GM21423 (cell line): ENCODE results near the gene ARPP19.
"Not testable (repeated sequence)": the region's sequence is repeated elsewhere in the genome, so short reads cannot be mapped to it uniquely, and the experiment has no call there.

Source experiments
- ATAC-seq: cut with Tn5 transposase; IDR thresholded peaks from one replicate; pipeline ENCODE4 v1.9.1; 2021; ENCODE audit warnings: mild to moderate bottlenecking, moderate library complexity; ENCODE audit not compliant: unreplicated experiment

ARPP19 gene

DNA sequence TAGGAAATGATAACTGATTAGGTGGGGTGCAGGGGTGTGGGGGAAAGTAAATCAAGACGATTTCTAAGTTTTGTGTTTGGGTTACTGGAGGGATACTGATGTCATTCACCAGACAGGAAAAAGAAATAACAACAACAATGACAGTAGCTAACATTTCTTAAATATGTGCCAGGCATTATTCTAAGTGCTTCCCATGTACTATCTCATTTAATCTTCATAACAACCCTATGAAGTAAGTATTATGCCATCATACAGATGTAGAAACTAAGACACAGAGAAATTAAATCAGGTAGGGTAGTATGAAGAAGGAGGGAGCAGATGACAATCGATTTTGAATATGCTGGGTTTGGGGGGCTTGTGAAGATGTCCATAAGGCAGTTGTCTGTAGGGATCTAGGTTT is 53.5 kb downstream of the ARPP19 start:
- no peak for ATAC-seq

GRCh38 chr15:52514482-52514881 is 54.3 kb downstream of the ARPP19 start:
- no peak for ATAC-seq

DNA sequence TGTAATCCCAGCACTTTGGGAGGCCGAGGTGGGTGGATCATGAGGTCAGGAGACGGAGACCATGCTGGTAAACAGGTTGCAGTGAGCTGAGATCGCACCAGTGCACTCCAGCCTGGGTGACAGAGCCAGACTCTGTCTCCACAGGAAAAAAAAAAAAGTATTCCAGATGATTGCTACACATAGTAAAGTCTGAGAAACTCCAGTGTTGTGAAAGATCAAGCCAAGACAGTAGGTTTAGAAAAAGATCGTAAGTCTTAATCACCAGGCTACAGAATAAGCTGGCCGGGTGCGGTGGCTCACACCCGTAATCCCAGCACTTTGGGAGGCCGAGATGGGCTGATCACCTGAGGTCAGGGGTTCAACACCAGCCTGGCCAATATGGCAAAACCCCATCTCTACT is 56.0 kb downstream of the ARPP19 start:
- not testable (repeated sequence) for ATAC-seq

DNA sequence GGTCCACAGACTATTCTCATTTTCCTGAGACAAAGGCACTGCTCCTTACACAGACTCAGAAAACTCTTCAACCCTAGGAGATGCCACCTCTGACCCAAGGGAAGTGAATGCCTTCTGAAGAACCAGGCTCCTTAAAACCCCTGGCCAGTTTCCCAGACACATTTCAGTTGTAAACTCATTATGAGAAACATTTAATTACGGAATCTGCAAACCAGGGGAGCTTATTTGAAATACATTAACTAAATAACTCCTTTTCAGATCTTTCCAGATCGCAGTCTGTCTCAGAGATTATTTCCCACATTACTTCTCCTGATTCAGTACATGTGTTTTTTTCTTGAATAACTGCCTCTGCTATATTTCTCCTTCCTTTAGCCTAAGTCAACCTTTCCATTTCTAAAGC is 57.7 kb downstream of the ARPP19 start:
- no peak for ATAC-seq

GRCh38 chr15:52509500-52510245 is 59.2 kb downstream of the ARPP19 start:
- no peak for ATAC-seq

DNA sequence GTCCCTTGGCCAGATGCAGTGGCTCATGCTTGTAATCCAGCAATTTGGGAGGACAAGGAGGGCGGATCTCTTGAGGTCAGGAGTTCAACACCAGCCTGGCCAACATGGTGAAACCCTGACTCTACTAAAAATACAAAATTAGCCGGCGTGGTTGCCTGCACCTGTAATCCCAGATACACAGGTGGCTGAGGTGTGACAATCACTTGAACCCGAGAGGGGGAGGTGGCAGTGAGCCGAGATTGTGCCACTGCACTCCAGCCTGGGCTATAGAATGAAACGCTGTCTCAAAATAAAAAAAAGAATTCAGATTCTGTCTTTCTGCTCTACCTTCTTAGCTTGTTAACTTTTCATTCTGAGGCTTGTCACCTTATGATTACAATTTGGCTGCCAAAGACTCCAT is 62.3 kb downstream of the ARPP19 start:
- no peak for ATAC-seq

DNA sequence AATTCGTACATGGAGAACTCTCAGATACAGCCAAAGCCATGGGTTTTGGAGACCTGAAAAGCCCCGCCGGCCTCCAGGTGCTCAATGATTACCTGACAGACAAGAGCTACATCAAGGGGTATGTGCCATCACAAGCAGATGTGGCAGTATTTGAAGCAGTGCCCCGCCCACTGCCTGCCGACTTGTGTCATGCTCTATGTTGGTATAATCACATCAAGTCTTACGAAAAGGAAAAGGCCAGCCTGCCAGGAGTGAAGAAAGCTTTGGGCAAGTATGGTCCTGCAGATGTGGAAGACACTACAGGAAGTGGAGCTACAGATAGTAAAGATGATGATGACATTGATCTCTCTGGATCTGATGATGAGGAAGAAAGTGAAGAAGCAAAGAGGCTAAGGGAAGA is 63.7 kb downstream of the ARPP19 start:
- ATAC-seq: no peak

- peak; percentile 90 for ATAC-seq
Observed at GRCh38 chr15:52503788-52504496, 64.9 kb downstream of the ARPP19 start.

- no peak for ATAC-seq
Observed at GRCh38 chr15:52502608-52503007, 66.2 kb downstream of the ARPP19 start.

GRCh38 chr15:52499506-52499905 is 69.3 kb downstream of the ARPP19 start:
- no peak for ATAC-seq

- ATAC-seq: no peak
Observed at GRCh38 chr15:52498706-52499105, 70.1 kb downstream of the ARPP19 start.
